HG03342 (cell line): Measurements from ENCODE around the gene ZIC2.
"Not testable (repeated sequence)": the region's sequence is repeated elsewhere in the genome, so short reads cannot be mapped to it uniquely, and the experiment has no call there.

Experiments used
- ATAC-seq: cut with Tn5 transposase; IDR thresholded peaks from one replicate; pipeline ENCODE4 v1.9.1; 2021; ENCODE audit warnings: mild to moderate bottlenecking, moderate library complexity; ENCODE audit not compliant: unreplicated experiment

The ZIC2 gene

DNA sequence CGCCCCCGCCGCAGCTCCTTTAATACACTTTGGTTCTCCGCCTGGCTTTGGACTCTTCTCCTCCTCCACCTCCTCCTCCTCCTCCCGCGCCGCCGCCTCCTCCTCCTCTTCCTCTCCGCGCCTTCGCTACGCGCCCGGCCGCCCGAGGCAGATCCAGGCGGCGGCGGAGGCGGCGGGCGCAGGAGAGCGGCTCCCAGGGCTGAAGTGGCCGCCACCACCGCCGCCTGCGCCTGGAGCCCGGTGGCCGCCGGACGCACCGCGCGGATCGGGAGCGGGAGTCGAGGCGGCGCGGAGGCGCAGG, at the start of gene ZIC2:
TSS of gene ZIC2 (plus strand) at position 50 of the 301 bp plus-strand sequence. CDS start 281 bp downstream, outside the sequence.
- ATAC-seq: no peak

DNA sequence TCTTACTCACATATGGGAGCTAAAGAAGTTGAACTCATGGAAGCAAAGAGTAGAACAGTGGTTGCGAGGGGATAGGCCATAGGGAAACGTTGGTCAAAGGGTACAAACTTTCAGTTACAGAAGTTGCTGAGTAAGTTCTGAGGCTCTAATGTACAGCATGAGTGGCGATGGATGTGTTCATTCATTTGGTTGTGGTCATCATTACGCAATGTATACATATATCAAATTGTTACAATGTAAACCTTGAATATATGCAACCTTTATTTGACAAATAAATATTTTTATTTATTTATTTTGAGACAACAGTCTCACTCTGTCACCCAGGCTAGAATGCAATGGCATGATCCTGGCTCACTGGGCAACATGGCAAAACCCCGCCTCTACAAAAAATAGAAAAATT, 48.7 kb upstream of the ZIC2 start:
- no peak for ATAC-seq

DNA sequence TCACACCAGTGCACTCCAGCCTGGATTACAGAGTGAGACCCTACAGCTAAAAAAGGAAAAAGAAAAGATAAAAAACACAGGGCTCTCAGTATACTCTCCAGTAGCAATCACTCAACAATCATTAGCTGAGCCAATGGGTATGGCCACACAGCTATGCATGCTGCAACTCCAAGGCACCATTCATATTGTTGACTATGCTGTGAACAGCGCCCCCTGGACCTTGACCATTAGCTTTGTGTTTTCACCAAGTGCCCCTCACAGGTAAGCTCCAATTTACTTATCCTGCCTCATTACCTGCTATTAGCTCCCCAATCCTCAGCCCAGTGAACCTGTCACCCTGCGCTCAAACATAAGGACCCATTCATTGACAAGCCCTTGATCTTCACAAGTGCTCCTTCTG, 45.8 kb upstream of the ZIC2 start:
- no peak for ATAC-seq

DNA sequence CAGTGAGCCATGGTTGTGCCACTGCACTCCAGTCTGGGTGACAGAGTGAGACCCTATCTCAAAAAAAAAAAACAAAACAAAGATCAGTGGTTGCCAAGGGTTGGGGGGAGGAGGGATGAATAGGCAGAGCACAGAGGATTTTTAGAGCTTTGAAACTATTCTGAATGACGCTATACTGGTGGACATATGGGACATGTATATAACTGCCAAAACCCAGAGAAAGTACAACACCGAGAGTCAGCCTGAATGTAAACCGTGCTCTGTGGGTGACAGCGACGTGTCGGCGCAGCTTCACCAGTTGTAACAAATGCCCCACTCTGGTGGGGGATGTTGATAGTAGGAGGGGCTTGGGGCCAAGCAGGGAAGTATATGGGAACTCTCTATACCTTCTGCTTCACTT, 42.9 kb upstream of the ZIC2 start:
- ATAC-seq: no peak

DNA sequence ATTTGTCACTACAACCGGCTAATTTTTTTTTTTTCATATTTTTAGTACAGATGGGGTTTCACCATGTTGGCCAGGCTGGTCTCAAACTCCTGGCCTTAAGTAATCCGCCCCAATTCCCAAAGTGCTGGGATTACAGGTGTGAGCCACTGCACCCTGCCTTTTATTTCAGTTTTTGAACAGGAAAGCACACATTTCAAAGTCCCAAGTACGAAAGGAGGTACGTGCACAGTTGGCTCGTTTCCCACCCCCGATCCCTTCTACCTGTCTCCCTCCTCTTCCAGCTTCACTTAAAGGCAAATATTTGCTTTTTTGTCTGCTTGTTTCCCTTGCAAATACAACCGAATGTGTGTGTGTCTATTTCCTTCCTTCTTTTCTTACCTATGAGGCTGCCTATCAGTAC, 40.5 kb upstream of the ZIC2 start:
- no peak for ATAC-seq

DNA sequence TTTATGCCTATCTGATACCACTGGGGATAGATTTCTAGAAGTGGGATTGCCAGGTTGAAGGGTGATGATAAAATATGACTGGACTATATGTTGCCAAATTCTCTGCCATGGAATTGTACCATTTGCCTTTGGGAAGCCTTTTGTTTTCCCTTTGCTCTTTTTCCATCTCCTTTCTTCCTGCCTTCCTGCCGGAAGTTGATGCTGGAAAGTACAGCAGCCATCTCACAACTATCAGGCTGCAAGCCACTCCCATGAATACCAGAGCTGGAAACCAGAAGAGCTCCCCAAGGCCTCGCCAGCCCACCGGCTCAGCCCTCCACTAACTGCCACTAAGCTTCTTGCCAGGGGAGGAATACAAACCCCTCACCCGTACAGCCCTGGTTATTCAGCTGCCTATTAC, 39.7 kb upstream of the ZIC2 start:
- ATAC-seq: no peak

DNA sequence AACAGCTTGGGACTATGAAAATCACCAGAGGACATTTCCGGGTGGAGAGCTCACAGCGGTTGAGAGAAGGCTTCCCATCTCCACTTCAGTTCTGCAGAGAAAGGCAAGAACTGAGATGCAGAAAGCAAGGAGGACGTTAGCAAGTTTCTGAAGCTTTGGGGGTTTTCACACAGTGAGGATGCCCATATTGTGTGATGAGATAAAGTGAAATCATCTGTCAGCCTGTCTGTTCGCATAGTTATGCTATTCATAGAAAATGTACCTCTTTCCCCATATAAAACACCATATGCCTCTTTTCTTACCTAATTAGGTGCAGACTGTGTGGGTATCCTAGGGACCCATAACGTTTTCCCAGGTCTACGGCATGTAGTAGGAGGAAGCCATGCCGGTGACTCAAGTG, 37.5 kb upstream of the ZIC2 start:
- ATAC-seq: no peak

DNA sequence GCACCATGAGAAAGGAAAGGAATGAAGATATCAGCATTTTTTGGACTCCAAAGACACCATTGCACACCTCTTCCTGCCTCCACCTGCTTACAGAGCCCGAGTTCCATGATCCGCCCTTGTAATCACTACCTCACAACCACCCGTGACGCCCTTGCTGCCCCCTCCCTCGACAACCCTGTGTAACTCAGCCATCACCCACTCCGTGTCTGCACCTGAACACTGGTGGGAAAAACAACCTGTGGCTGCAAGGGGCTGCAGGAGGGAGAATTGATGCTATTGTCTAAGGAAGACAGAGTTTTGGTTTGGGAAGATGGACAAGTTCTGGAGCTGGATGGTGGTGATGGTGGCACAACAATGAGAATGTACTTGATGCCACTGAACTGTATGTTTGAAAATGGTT, 37.0 kb upstream of the ZIC2 start:
- no peak for ATAC-seq

DNA sequence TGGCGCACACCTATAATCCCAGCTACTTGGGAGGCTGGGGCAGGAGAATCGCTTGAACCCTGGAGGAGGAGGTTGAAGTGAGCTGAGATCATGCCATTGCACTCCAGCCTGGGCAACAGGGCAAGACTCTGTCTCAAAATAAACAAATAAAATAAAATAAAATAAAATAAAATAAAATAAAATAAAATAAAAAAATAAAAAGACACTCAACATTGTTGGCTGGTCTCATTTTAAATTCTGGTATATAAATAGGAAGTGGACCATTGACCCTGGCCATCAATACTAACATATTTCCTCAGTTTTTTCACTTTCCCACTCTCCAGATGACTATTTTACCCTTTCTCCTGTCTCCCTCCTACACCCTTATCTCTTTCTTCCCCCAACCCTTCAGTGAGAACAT, 36.1 kb upstream of the ZIC2 start:
- ATAC-seq: not testable (repeated sequence)

DNA sequence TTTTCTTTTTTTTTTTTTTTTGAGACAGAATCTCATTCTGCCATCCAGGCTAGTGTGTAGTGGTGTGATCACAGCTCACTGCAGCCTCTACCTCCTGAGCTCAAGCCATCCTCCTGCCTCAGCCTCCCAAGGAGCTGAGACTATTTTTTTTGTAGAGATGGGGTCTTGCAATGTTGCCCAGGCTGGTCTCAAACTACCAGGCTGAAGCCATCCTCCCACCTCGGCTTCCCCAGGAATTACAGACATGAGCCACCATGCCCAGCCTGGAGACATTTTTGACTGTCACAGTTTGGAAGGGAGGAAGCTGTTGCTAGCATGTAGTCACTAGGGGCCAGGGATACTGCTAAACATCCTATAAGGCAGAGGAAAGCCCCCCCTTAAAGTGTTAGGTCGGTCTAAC, 33.9 kb upstream of the ZIC2 start:
- no peak for ATAC-seq

DNA sequence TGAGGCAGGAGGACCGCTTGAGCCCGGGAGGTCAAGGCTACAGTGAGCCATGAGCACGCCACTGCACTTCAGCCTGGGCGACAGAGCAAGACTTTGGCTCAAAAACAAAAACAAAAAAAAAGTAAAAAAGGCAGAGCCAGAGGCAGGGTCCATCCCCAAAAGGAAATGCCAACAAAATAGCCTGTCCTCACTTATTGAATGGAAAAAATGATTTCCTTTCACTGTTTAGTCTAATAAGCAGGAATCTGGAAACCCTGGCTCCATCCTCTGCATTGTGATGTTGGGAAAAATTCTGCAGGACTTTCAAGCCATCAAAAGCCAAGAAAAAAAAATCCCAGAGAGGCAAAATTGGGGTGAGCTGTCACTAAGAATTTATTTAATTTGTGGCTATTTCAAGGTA, 33.2 kb upstream of the ZIC2 start:
- no peak for ATAC-seq

DNA sequence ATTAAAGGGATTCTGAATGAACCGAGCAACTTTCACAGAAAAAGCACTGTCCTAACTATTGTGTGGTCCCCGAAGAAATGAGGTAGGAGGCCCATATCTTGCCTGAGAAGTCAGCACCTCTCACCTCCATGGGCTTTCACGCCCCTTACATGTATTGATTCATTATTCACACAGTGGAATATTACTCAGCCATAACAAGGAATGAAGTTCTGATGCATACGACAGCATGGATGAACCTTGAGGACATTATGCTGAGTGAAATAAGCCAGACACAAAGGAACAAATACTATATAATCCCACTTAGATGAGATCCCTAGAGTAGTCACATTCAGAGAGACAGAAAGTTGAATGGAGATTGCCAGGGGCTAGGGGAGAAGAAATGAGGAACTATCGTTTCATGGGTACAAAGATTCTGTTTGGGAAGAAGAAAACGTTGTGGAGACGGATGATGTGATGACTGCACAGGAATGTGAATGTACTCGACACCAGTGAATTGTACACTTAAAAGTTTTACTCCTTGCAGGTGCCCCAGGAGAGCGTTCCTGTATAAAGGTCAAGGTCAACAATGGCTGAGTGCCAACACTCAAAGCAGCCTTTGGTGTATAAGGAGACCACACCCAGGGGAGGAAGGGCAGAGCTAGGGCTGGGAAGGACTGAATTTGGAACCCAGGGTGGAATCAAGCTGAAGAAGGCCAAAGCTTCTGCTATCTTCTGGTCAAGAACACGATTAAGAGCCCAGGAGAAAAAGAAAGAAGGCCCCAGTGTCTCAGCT, 32.5 kb upstream of the ZIC2 start:
- no peak for ATAC-seq

DNA sequence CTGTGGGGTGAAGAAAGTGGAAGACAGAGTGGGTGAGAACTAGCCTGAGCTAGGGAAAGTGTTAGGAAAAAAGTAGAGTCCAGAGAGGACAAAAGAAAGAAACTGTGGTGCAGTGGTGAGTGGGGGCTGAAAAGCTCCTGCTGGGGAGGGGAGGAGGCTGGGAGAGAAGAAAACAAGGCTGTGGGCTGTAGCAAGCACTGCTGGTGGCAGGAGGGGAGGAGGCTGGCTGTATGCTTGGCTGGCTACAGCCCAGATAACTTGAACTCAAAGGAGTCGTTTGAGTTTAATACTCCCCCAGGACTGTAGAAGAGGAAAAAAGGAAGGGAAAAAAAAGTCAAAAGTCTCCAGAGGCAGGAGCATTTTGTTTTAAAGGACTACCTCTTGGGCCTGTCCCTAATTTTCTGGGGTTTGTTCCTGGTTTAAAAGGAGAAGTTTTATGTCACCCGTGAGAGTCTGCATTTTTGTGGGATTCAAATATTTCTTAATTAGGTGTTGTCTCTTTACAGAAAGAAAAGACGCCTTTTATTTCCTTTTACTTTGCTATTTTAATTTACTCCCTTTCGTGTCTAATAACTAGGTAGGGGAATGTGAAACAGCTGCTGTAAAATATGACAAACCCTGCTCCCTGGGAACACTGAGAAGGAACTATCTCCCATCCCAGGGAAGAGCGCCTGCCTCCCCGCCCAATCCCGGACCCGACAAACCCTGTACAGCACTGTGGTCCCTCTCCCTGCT, 31.7 kb upstream of the ZIC2 start:
- ATAC-seq: no peak

DNA sequence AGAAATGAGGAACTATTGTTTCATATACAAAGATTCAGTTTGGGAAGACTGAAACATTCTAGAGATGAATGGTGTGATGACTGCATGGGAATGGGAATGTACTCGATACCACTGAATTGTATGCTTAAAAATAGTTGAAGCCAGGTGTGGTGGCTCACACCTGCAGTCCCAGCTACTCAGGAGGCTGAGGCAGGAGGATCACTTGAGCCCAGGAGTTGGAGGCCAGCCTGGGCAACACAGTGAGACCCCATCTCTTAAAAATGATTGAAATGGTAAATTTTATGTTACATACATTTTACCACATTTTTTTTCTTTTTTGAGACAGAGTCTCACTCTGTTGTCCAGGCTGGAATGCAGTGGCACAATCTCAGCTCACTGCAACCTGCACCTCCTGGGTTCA, 29.9 kb upstream of the ZIC2 start:
- ATAC-seq: not testable (repeated sequence)

DNA sequence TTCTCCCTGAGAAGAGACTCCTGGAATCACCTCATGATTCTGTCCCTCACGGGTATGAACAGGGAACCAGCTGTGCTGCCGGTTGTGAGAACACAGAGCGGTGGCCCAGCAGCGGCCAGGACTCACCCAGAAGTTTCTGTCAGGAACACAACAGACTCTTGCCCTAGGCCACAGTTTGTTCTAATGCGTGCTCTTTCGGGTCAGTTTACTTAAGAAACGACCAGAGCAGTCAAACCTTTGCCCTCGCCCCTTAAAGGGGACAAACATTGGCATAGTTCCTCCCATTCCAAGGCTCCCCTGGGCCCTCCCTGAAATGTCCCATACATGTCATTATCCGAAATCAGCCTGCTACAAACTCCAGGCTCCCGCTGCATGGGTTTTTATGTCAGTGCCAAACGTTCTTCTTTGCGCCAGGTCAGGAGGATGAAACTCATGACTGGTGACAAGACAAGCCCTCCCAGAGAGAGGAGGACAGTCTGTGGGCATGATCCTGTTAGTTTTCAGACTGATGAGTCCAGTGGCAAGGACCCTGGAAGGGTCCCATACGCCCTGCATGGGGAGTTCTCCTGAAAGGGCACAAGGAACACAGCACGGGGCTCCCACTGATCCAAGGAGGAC, 28.3 kb upstream of the ZIC2 start:
- ATAC-seq: no peak

DNA sequence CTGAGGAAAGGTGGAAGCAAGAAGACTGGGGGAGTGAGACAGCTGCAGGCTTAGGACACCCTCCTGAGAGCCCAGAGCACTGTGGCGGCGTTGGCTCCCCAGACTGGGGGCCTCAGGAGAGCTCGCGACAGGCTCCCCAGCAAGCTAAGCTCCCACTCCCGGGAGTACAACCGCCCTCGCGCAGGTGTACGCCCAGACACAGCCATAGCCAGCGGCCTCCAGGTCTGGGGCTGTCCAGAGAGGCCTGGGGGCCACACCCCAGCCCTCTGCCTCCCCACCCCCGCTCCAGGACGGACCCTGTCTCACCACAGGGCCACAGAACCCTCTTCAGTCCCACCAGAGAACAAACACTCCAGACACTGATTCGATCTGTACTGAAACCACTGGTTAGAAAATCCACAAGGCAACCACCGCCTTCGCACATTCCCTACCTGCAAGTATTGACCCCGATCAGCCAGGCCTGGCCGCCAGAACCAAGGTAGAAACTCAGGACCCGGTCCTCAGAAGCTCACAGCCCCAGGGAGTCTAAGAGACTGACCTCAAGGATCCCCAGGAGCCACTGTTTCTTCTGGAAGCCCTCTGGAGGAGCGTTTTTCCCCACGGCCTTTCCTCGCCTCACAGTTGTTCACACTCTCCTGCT, 26.4 kb upstream of the ZIC2 start:
- no peak for ATAC-seq

DNA sequence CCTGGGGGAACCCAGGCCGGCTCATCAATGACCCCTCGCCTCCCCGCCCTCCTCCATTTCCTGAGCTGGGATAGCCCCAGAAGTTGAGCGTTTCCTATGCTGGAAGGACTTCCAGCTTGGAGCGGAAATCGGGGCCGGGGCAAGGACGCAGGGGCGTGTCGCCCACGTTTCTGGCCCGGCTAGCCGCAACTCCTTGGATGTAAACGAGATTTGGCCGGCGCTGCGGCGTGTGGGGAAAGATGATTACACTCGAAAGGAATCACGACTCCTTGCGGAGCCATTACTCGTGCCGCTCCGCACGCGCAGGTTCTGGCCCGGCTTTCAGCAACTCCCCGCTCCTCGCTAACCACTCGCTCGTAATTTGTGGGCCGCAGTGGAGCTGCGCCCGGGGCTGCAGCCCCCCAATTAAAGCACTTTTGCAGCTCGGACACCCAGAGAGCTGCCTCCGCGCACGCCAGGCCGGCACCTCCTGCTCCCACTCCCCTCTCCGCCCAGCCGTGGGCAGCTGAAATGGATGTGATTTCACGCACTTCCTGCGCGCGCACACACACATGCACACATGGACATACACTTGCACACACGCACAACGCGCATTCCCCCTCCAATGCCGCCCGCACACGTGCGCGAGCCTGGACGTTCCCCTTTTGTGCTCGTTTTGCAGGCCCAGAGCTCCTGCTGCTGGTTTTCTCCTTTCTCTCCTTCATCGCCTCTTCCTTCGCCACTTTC, 25.7 kb upstream of the ZIC2 start:
- ATAC-seq: no peak

DNA sequence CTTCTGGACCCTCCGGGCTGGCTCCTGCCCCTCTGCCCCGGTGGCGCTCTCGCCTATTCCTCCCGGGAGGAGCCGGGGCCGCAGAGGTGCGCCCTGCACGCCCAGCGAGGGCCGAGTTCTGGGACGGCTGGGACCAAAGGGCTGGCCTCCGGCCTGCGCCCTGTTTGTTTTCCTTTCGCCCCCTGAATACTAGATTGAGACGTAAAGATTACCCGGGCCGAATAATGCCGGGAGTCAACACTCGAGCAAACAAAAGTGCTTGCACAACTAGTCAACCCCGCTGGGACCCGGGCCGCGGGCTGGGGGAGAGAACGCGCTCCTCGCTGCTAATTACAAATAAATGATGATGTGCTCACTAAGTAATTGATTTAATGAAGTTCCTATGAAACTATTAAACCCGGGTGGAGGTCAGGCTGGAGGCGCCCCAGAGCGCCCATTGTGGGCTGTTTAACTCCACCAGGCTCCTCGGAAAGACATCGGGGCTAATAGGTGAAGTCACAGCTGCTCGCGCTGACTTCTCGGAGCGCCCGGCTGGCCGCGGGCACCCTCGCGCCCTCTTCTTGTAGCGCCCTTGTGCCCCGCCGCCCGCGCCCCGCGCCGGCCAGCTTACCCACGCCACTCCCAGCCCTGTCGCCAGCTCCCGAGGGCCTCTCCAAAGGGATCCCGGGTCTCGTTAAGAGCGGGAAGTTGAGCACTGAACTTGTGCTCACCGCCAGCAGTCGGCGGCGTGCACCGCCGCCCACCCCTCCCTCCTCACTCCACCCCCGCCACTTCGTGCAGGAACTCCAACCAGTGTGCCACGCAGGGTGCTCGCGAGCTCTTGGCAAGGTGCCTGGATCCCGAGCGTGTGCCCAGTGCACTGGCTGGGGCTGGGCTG, 24.9 kb upstream of the ZIC2 start:
- ATAC-seq: no peak

DNA sequence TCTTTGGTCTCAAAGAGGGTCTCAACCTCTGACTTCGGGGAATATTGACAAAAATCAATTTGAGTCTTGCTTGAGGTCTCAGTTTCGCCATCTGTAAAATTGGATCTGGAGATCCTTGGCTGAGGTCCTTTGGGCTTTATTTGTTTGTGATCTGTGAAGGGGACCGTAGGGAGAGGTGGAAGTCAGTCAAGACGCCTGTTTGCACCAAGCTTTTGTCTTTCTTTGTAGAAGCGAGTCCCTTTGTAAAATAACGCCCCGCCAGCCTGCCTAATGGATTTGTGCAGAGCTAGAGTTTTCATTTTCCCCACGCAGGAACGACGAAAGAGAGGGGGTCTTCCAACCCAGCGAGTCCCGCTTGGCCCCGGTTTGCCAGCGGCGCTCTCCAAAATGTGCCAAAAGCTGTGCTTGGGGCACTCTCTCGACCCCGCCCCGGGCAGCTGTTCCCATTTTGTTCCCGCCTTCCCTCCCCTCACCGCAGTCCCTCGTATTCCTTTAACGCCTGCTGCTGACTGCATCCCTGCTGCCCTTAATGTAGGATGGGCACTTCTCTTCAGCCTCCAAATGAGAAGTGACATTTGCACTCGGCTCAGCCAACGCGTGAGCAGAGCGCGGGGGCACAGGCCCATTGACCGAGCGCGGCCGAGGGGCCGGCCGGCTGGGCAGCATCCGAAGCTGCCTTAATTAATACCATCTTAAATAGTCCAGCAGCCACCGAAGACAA, 23.0 kb upstream of the ZIC2 start:
- ATAC-seq: no peak

DNA sequence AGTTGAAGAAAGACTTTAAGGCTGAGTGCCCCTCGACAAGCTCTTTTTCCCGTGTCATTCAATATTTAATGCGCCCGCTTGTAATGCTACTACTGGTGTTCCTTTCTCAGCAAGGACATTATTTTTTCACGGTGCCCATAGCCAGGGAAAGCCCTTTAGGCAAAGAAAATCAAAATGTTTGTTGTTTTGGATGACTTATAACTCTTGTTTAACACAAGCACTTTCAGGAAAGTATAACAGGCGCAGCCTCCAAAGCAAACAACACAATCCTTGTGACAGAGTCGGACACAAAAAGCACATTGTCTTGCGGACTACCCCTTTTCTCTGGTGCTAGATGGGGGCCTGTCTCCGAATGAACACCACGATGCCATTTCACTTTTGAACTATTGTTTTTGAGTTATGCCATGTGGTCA, 22.5 kb upstream of the ZIC2 start:
- ATAC-seq: no peak
